ENCODE results near the gene SERGEF. TPM values are rescaled to one million over a fixed set of nuclear protein-coding genes. Genes with fewer than 3 reads are reported as not detected.

Gene SERGEF
- total and polyA plus RNA-seq, 2 donors from 2014 or later = 33.2 to 63.0 TPM

GRCh38 chr11:17855531-17856290 is 157.1 kb downstream of the SERGEF start:
- intact Hi-C loops (cut with DNase I) = no loop called here
- no peak for TF ChIP-seq CTCF (IDR thresholded peaks at IDR 0.05; ENCODE audit: borderline replicate concordance, extremely low read depth, insufficient read depth)
- FAIRE-seq = no peak
- Histone ChIP-seq H3K9me3 (ENCODE audit: control insufficient read depth in 2 of 3, insufficient read depth in 1 of 3, low read length in 3 of 3) (no peaks in the 10 kb centered on the region), H3K4me1 (ENCODE audit: control insufficient read depth in 2 of 3, insufficient read depth in 2 of 3, low read depth in 1 of 3, low read length in 3 of 3) (no peaks in the 10 kb centered on the region), H3K9ac (ENCODE audit: low read length in 3 of 3) (no peak overlapping the region), H3K27ac (ENCODE audit: low read depth in 2 of 2, low read length in 2 of 2) (no peak overlapping the region), H3K27me3 (ENCODE audit: control insufficient read depth, insufficient read depth, low read length) (no peaks in the 10 kb centered on the region), H3K4me3 (ENCODE audit: low read length in 3 of 3) (no peak overlapping the region), H3K36me3 (ENCODE audit: control insufficient read depth in 2 of 3, insufficient read depth in 3 of 3, low read length in 3 of 3) (no peaks in the 10 kb centered on the region)
- DNase-seq = no peak

- FAIRE-seq = no peak
These were observed 159.6 kb downstream of the SERGEF start for GRCh38 chr11:17853280-17853679.

GRCh38 chr11:17852246-17852645 is 160.6 kb downstream of the SERGEF start:
- no peaks in the 10 kb centered on the region for H3K27me3 ChIP-seq (ENCODE audit: control insufficient read depth, insufficient read depth, low read length)
- H3K9ac ChIP-seq (ENCODE audit: low read length in 3 of 3) = no peak overlapping the region
- no peaks in the 10 kb centered on the region for H3K9me3 ChIP-seq (ENCODE audit: control insufficient read depth in 2 of 3, insufficient read depth in 1 of 3, low read length in 3 of 3)
- DNase-seq (no peak), FAIRE-seq (no peak)
- no peak overlapping the region for H3K27ac ChIP-seq (ENCODE audit: low read depth in 2 of 2, low read length in 2 of 2)
- no peaks in the 10 kb centered on the region for H3K36me3 ChIP-seq (ENCODE audit: control insufficient read depth in 2 of 3, insufficient read depth in 3 of 3, low read length in 3 of 3)
- no peak overlapping the region for H3K4me3 ChIP-seq (ENCODE audit: low read length in 3 of 3)
- intact Hi-C loops (cut with DNase I) = no loop called here
- no peaks in the 10 kb centered on the region for H3K4me1 ChIP-seq (ENCODE audit: control insufficient read depth in 2 of 3, insufficient read depth in 2 of 3, low read depth in 1 of 3, low read length in 3 of 3)
- no peak for TF ChIP-seq CTCF (IDR thresholded peaks at IDR 0.05; ENCODE audit: borderline replicate concordance, extremely low read depth, insufficient read depth)

More at GRCh38 chr11:17853280-17853679, 159.6 kb downstream of the SERGEF start:
- no peak for TF ChIP-seq CTCF (IDR thresholded peaks at IDR 0.05; ENCODE audit: borderline replicate concordance, extremely low read depth, insufficient read depth)
- Histone ChIP-seq H3K9ac (ENCODE audit: low read length in 3 of 3) (no peak overlapping the region), H3K27me3 (ENCODE audit: control insufficient read depth, insufficient read depth, low read length) (no peaks in the 10 kb centered on the region), H3K9me3 (ENCODE audit: control insufficient read depth in 2 of 3, insufficient read depth in 1 of 3, low read length in 3 of 3) (no peaks in the 10 kb centered on the region), H3K36me3 (ENCODE audit: control insufficient read depth in 2 of 3, insufficient read depth in 3 of 3, low read length in 3 of 3) (no peaks in the 10 kb centered on the region), H3K4me1 (ENCODE audit: control insufficient read depth in 2 of 3, insufficient read depth in 2 of 3, low read depth in 1 of 3, low read length in 3 of 3) (no peaks in the 10 kb centered on the region), H3K4me3 (ENCODE audit: low read length in 3 of 3) (no peak overlapping the region), H3K27ac (ENCODE audit: low read depth in 2 of 2, low read length in 2 of 2) (no peak overlapping the region)
- DNase-seq = no peak
- intact Hi-C loops (cut with DNase I) = no loop called here

Measured in kidney (tissue), 14 donors.